PFSK-1 (cell line): ENCODE measurements around the gene MORN5.

Experiments used
- POLR2AphosphoS5 ChIP-seq: IDR thresholded peaks from 2 replicates; pipeline ENCODE4 v1.6.1; 2012; ENCODE audit warnings: low read depth, mild to moderate bottlenecking, control low read depth, low read length, moderate library complexity
- REST ChIP-seq, 2 experiments: IDR thresholded peaks; 2 replicates each; pipeline versions ENCODE4 v1.6.1 to v1.8.0; 2011 to 2012; ENCODE audit warnings: low read depth in 2 of 2, low read length in 2 of 2, control low read depth in 1 of 2, inconsistent platforms in 1 of 2, mild to moderate bottlenecking in 1 of 2, moderate library complexity in 1 of 2; ENCODE audit not compliant: insufficient read depth in 1 of 2

DNA sequence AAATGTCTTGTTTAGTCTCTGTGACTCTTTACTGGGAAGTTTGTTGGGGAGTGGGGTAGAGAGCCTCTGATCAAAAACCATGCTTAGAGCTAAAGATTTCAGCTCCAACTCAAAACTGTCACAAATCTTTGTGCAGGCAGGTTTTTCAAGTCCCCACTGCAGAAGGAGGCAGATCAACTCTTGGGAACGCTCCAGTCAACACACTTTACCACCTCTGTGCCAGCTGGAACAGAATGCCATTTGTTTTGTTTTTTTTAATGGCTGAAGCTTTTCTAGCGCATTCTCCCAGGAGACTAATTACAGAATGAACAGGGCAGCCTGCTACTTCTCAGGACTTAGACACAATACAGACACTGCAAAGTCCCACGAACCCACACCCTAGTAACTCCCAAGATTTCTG lies 87.0 kb downstream of the MORN5 start:
- TF ChIP-seq REST (IDR thresholded peaks at IDR 0.05; ENCODE audit: insufficient read depth in 1 of 2, low read depth in 2 of 2, low read length in 2 of 2) (no peak), POLR2AphosphoS5 (no peak)
